PFSK-1 (cell line): ENCODE results near the gene CLIP1.

ENCODE experiments used
- POLR2AphosphoS5 ChIP-seq: IDR thresholded peaks from 2 replicates; pipeline ENCODE4 v1.6.1; 2012; ENCODE audit warnings: low read depth, mild to moderate bottlenecking, control low read depth, low read length, moderate library complexity
- SIN3A ChIP-seq: IDR thresholded peaks from 2 replicates; pipeline ENCODE4 v1.6.1; 2012; ENCODE audit warnings: mild to moderate bottlenecking, low read length, moderate library complexity, borderline replicate concordance; ENCODE audit not compliant: insufficient read depth
- TAF1 ChIP-seq: IDR thresholded peaks from 2 replicates; pipeline ENCODE4 v1.6.1; 2012; ENCODE audit warnings: low read length, control low read depth, borderline replicate concordance; ENCODE audit not compliant: insufficient read depth

DNA sequence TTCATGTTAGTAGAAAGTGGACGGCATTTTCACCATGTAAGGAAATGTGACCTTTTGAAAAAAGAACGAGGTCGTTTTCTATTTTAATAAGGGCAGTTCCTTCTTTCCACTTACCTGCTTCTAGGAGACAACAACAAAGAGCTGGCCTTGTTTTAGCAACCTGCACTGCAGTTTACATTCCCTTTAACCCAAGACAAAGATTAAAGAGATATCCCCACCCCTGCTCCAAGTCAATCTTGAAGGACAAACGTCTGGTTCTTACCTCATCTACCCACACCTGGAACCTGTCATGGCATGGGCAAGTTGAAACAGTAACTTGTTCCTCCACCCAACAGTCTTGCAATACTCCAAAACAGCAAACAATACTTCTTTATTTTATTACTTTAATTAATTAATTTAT, 45.5 kb upstream of the CLIP1 start:
- TF ChIP-seq TAF1 (no peak), POLR2AphosphoS5 (no peak), SIN3A (no peak)
